Measurements from ENCODE around the gene FGD4. TPM values are rescaled to one million over a fixed set of nuclear protein-coding genes. Genes with fewer than 3 reads are reported as not detected.
A peak's percentile ranks its signal among the peaks of the same experiment; 100 is the strongest.

The FGD4 gene
- total RNA-seq, 1 experiment from 2014 or later = 54.3 TPM

DNA sequence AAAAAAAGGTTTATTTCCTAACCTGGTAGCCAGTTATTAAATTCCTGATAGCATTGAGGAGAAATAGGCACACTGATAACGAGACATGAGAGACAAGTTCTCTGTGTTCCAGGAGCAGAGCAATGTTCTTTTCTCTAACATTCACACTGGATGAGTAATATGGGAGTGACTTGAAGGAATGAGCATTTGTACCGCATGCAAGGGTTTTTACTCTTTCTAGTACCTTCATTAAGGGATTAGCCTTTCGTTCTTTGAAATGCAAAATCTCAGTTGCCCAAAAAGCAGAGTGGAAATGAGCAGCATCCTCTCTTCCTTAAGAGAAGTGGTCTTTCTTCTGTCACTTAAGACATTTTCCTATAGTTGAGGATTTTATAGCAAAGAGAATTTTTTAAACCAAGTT, 54.7 kb downstream of the FGD4 start:
- H2AFZ ChIP-seq (ENCODE audit: low read length) = no peak overlapping the region
- no CpG with 5 or more reads among the region's 3 CpGs for WGBS (ENCODE audit: extremely low coverage, insufficient read length, low lambda C conversion rate)
- peaks cover 64 to 75% of the 10 kb centered on the region in 2 experiments for H3K4me1 Mint-ChIP-seq

More for the DNA sequence above, 54.7 kb downstream of the FGD4 start:
- H3K27me3 Mint-ChIP-seq (ENCODE audit: low read depth) = no peaks in the 10 kb centered on the region
- Histone ChIP-seq H2BK5ac (ENCODE audit: insufficient read length, low read length) (no peak overlapping the region), H3K23ac (ENCODE audit: insufficient read length, low read depth, low read length) (no peak overlapping the region), H4K91ac (ENCODE audit: insufficient read length, low read depth, low read length) (no peak overlapping the region), H2AK5ac (ENCODE audit: insufficient read length, low read length) (no peak overlapping the region), H2BK15ac (ENCODE audit: low read depth, low read length) (no peak overlapping the region), H2BK120ac (ENCODE audit: low read depth, low read length, poor library complexity, severe bottlenecking) (no peak overlapping the region), H3K4me2 (ENCODE audit: insufficient read depth, insufficient read length, low read length) (peak overlapping the region; percentile 32), H3K4me1 (ENCODE audit: insufficient read depth, low read length) (peaks cover 8% of the 10 kb centered on the region; the same call in 1 of the 2 replicates), H4K8ac (replicated peaks; ENCODE audit: insufficient read length, low read depth, low read length) (no peak overlapping the region), H3K9me3 (ENCODE audit: control insufficient read depth, low read depth, low read length) (no peaks in the 10 kb centered on the region), H4K5ac (ENCODE audit: insufficient read length, low read depth, low read length) (no peak overlapping the region), H3K27ac (ENCODE audit: insufficient read length, low read depth, low read length) (peak overlapping the region; percentile 88), H3K9ac (ENCODE audit: extremely low read depth, insufficient read length, low read length) (no peak overlapping the region), H3T11ph (ENCODE audit: low read length) (no peak overlapping the region), H2BK20ac (ENCODE audit: low read depth, low read length, poor library complexity, severe bottlenecking) (no peak overlapping the region), H3K23me2 (ENCODE audit: insufficient read length, low read depth, low read length, poor library complexity, severe bottlenecking) (no peaks in the 10 kb centered on the region), H3K4ac (ENCODE audit: low read depth, low read length) (no peak overlapping the region), H4K20me1 (ENCODE audit: control insufficient read depth, insufficient read depth, insufficient read length) (no peaks in the 10 kb centered on the region), H3K27me3 (ENCODE audit: insufficient read depth, low read length) (no peaks in the 10 kb centered on the region), H3K79me2 (ENCODE audit: insufficient read depth, low read length) (peaks cover 17% of the 10 kb centered on the region; the same call in 1 of the 2 replicates), H3K79me1 (ENCODE audit: insufficient read depth, low read depth, low read length, poor library complexity, severe bottlenecking) (peaks cover 5% of the 10 kb centered on the region), H3K14ac (ENCODE audit: insufficient read depth, low read length) (no peak overlapping the region), H3K56ac (ENCODE audit: insufficient read length, low read depth, low read length) (no peak overlapping the region), H2BK12ac (ENCODE audit: insufficient read length, low read depth, low read length) (no peak overlapping the region), H3K18ac (ENCODE audit: insufficient read length, low read depth, low read length) (no peak overlapping the region)
- no peaks in the 10 kb centered on the region for H3K9me3 Mint-ChIP-seq
- TF ChIP-seq, protein P1, sequence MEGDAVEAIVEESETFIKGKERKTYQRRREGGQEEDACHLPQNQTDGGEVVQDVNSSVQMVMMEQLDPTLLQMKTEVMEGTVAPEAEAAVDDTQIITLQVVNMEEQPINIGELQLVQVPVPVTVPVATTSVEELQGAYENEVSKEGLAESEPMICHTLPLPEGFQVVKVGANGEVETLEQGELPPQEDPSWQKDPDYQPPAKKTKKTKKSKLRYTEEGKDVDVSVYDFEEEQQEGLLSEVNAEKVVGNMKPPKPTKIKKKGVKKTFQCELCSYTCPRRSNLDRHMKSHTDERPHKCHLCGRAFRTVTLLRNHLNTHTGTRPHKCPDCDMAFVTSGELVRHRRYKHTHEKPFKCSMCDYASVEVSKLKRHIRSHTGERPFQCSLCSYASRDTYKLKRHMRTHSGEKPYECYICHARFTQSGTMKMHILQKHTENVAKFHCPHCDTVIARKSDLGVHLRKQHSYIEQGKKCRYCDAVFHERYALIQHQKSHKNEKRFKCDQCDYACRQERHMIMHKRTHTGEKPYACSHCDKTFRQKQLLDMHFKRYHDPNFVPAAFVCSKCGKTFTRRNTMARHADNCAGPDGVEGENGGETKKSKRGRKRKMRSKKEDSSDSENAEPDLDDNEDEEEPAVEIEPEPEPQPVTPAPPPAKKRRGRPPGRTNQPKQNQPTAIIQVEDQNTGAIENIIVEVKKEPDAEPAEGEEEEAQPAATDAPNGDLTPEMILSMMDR (conservative IDR thresholded peaks at IDR 0.05) = no peak
- peaks cover 3 to 16% (median 8%) of the 10 kb centered on the region in 3 experiments; a peak in 5 of 7 replicates for H3K36me3 Mint-ChIP-seq (ENCODE audit: insufficient read depth in 1 of 3, low read depth in 3 of 3)
- H3K27ac Mint-ChIP-seq = peak overlapping the region; percentile 97 to 99 (median 98)
- peak overlapping the region; percentile 37 to 65 for H3K4me3 Mint-ChIP-seq
- DNase-seq = no peak
